SKM-1 treated with dmso at 0.1 percent for 144 hours (cell line): Measurements from ENCODE around the gene PSMB1.

ENCODE experiments used
- DNase-seq: peaks from one replicate; lab custom pipeline; 2025; ENCODE audit not compliant: unreplicated experiment; lab: John Stamatoyannopoulos, UW

Gene PSMB1

GRCh38 chr6:170552765-170553533 is at the start of gene PSMB1:
PSMB1 (minus strand) TSS chr6:170553307; CDS start chr6:170553242, 65 bp downstream.
- DNase-seq = peak; percentile 81

DNA sequence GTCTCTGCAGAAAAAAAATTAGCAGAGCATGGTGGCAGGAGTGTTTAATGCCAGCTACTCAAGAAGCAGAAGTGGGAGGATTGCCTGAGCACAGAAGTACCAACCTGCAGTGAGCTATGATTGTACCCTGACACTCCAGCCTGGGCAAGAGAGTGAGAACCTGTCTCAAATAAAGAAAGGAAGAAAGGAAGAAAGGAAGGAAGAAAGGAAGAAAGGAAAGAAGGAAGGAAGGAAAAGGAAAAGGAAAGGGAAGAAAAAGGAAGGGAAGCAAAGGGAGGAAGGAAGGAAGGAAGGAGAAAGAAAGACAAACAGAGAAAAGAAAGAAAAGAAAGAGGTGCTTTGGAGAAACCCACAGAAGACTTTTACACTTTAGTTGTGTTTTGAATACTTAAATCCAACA is 44.2 kb upstream of the PSMB1 start:
- no peak for DNase-seq

DNA sequence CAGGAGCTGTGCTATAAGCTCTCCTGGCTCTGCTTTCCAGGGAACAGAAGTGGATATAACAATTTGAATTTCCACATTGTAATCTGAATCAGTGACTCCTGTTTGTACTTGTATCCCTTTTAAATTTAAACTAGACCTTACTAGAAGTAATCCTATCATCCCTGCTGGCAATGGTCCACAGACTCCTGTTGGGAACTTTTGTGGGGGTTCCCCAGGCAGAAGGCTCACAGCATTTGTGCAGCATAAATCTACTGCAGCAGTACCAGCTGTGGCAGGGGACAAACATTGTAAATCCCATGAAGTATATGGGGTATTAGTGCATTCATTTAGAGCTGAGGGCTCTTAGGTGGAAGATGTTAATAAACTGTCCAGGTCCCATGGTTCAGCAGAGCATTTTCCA is 43.3 kb upstream of the PSMB1 start:
- DNase-seq = no peak

DNA sequence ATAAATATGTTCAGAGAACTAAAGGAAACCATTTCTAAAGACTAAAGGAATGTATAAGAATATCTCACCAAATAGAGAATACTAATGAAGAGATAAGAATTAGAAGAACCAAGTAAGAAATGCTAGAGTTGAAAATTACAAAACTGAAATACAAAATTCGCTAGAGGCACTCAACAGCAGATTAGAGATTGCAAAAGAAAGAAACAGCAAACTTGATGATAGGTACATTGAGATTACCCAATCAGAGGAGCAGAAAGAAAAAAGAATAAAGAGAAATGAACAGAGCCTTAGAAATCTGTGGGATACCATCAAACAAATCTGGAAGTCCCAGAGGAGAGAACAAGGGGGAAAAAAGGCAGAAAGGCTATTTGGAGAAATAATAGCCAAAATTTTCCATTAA is 37.6 kb upstream of the PSMB1 start:
- DNase-seq = no peak

DNA sequence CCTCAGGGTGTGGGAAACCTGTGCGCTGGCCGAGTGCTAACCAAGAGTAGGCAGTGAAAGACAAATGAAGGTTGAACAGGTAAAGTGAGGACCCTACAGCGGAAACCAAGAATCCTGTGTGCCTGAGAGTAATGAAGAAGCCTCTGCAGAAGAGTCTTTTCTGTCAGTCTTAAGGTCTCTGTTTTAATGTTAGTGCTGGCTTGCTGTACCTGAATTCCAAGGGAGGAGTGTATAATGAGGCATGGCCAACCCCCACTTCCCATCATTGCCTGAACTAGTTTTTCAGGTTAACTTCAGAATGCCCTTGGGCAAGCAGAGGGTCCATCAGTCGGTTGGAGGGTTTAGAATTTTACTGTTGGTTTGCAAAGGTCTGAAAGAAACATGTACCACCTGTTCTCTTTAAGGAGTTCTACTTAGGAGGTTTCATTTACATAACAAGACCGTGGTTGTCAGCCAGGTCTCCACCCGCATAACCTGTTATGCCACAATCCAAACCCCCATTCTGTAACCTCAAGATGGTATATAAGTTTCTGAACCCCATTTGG is 31.9 kb upstream of the PSMB1 start:
- no peak for DNase-seq

DNA sequence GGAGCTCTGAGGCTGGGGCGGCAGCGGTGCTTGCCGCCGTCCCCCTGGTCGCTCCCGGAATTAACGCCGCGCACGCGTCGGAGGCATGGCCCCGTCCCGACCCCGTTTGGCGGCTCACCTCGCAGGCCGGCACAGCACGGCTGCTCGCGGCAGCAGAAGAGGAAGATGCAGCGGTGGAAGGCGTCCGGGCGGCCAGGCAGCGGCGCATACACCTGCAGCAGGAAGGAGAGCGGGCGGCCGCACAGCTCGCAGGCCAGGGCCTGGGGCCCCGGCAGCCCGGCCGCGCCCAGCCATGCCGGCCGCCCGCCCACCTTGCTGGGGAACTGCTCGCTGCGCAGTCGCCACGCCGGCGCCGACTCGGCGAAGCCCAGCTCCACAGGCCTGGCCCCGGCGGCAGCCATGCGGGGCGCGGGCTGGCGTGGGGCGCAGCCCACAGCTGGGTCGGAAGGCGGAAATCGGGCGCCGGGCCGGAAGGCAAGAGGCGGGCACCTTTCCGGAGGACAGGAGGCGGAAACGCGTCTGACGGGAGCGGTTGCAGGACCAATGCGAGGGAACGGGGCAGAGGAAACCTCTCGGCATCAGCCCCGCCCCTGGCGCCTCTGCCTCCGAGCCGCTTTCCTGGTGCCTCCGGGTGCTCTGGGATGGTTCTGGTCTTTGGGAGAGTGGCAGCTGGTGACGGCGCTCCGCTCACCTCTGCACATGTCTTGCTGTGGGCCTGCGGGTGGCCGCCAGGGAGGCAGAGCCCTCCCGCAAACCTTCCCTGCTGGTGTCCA is 31.3 kb upstream of the PSMB1 start, which contains the start of gene PDCD2:
Gene PDCD2, minus strand, starts transcription at position 457 of the 773 bp plus-strand sequence. Its CDS starts 56 bp downstream, at position 401.
- DNase-seq = peak; percentile 95

GRCh38 chr6:170583756-170584180 is 30.7 kb upstream of the PSMB1 start:
- no peak for DNase-seq

DNA sequence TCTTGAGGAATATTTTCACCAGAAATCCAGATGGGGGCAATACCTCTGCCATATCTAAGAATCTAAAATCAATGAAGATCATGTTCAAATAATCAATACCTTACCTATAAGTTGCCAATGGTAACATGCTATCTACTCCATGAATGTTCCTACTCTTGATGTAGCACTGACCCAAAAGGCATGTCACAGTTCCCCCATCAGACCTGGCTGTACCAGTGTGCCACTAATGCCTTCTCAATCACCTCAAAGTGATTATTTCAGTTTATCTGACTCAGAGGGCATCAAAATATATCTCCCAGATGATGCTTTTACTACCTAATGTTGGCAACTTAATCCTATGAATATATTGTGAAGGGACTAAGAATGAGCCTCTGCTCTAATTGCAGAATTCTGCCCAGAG is 25.8 kb upstream of the PSMB1 start:
- DNase-seq = no peak

- DNase-seq = no peak
These were observed 22.1 kb upstream of the PSMB1 start for GRCh38 chr6:170575250-170575649.

DNA sequence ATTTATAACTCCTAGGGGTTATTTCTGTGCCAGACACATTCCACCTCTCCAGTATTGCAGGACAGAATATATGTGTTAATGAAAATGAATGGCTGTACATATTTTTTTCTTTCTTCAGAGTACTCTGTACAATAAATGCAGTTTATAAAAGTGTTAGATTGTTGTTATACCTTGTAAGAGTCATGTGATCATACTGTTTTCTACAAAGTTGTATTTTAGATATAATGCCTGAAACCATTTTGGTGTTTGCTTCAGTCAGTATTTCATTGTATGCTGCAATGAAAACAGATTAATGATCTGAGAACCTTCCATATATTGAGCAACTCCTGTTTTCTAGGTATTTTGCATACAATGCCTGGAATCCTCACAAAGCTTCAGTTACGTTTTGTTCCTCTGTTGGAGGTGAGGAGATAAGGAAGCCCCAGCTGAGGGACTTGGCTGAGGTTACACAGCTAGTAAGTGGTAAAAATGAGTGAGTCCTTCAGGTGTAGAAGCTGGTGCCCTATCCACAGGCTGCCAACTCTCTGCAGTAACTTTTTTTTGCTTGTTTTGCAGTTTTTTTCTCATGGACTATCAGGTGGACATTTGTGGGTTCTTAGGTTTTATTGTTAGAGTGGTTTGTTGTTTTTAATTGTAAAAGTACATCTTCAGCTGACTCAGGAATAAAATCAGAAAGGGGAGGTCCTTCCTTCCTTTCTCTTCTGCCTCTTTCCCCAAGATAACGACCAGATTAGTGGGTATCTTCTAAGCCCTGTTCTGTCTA is 19.8 kb upstream of the PSMB1 start:
- DNase-seq = no peak

DNA sequence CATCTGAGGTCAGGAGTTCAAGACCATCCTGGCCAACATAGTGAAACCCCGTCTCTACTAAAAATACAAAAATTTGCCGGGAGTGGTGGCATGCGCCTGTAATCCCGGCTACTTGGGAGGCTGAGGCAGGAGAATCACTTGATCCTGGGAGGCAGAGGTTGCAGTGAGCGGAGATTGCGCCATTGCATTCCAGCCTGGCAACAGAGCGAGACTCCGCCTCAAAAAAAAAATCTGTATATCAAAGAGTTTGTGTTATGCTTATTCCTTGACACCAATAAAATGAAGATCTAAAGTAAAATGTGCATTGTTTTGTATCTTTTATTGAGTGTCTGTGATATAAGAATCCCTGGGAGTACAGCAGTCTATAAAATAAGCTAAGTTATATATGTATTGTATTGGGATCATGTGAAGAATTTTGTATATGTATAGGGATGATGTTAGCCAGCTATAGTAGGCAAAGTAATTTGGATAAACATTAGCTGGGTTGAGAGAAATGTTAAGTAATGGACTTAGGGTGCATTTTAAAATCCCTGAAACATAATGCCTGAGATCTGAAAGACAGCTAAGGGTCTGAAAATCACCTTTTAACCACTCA is 11.9 kb upstream of the PSMB1 start:
- DNase-seq = no peak

DNA sequence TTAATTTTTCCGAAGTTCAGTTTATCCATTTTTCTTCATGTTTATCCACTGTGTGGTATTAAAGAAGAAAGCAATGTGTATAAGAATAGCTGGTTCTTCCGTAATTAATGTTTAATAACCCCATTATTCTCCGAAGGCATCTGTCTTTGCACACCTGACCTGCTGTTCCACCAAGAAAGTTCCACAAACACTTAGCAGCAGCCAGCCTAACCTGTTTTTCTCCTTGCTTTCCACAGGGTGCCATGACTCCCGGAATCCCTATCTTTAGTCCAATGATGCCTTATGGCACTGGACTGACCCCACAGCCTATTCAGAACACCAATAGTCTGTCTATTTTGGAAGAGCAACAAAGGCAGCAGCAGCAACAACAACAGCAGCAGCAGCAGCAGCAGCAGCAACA is 8.4 kb upstream of the PSMB1 start:
- no peak for DNase-seq

GRCh38 chr6:170555305-170555704 is 2.2 kb upstream of the PSMB1 start:
- DNase-seq = no peak

DNA sequence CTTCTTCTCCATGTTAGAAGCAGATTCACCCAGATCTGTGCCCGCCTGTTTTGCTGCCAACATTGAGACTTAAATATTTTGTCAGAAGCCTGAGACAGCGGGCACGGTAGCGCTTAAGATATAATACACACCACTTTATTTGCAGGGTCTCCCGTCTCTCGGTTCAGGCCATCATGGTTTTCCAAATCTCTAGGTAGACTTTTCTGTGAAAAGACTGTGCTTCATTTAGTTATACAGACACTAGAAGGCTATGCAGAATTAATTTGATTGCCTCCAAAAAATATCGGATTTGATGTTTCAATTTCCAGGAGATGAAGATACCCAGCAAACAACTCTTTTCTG is 1.7 kb upstream of the PSMB1 start:
- DNase-seq = no peak

DNA sequence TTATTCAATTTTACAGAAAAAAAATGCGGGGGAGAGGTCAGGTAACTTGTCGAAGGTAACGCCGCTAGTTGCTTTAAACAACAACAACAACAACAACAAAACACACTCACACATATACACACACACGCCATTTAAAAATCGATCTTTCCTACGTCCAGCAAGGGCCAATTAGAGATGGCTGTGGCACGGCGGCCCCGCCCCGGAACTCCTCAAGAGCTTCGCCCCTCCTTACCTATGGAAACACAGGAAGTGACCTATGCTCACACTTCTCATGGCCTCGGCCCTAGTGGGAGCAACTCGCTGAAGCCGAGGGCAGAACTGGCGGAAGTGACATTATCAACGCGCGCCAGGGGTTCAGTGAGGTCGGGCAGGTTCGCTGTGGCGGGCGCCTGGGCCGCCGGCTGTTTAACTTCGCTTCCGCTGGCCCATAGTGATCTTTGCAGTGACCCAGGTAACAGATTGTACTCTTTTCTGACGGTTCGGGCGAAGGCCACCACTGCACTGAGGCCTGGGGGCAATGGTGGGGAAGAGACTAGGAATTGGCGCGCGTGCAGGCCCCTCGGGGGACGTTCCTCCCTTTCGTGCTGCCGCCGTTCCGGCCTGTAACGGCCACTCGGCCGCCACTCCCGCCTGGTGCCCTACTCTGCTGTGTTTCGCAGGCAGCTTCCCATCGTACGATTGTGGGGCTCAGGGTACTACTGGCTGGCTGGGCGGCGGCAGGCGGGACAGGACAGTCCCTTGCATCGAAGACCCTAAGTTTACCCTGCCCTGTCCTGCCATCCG is 1.1 kb upstream of the PSMB1 start, which contains the start of gene TBP:
Gene TBP, plus strand, starts transcription at position 357 of the 783 bp plus-strand sequence. CDS start 2,661 bp downstream, outside the sequence.
- peak; percentile 98 for DNase-seq

GRCh38 chr6:170553534-170554012 is 466 bp upstream of the PSMB1 start:
- peak; percentile 62 for DNase-seq

- no peak for DNase-seq
These were observed 7.7 kb downstream of the PSMB1 start for GRCh38 chr6:170545405-170545804.

DNA sequence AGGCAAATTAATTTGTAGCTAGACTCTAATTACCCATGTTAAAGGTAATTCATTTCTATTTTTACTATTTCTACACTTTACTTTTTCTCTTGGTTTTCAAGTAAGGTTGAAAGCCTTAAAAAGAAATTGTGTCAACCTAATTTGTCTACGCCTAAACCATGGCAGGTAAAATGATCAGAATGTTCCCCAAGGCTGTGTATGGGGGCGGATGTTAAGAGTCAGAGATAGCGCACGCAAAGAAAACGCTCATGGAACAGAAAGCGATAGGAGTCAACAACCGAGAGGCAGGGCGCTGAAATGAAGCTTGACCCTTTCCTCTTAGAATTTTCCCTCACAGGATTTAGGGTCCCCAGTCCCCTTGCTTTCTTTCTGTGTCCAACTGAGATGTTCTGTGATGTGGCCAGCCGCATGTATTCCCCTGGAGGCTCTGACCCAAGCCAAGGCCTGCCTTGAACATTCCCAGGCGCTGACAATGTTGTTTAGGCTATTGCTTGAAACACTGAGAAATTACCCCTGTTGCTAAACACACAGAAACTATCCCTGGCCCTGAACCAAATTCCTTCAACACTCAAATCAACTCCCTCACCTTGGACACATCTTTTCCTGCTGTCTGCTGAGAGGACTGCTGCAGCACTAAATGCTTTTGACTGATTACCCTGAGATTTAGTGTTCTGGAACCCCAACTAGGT is 10.9 kb downstream of the PSMB1 start:
- no peak for DNase-seq

DNA sequence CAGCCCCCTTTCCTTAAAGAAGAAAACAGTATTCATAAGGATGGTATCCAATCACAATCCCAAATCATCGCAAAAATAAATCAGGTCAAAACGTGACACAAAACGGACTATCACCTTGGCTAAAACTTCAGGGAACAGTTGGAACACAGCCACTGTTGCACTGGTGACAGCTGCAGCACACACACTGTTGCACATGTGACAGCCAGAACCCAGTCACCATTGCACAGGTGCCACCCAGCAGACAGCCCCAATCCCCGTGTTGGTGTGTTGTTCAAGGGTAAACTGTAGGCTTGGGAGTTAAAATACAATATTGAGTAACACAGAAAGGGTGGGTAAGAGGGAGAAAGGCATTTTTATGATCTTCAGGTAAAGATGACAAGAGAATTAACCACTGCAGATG is 15.8 kb downstream of the PSMB1 start:
- DNase-seq = no peak
